Measurements from ENCODE around the gene CHRNA4.

- peak in 3 of 6 experiments; percentile 14 to 19 (median 16) for TF ChIP-seq CTCF (IDR thresholded peaks at IDR 0.05)
- no peak for TF ChIP-seq POLR2A (IDR thresholded peaks at IDR 0.05)
Observed at GRCh38 chr20:63333241-63333836, 27.8 kb downstream of the CHRNA4 start.
